SK-N-SH (cell line): ENCODE data around the gene MAPK12. TPM values are rescaled to one million over a fixed set of nuclear protein-coding genes. Genes with fewer than 3 reads are reported as not detected.

Experiments used
- CTCF ChIA-PET: fragments of 300-600, 350-600 bp; formaldehyde crosslinking; extraction: SDS; loops from one replicate; lab custom pipeline; 2021; lab: Yijun Ruan, JAX
- POLR2A ChIA-PET: fragments of 350-600 bp; sonication (Branson Sonifier 250); formaldehyde crosslinking; extraction: SDS; loops from one replicate; lab custom pipeline; 2020; ENCODE audit warnings: antibody characterized with exemption, inconsistent platforms; lab: Yijun Ruan, JAX
- DNase-seq: peaks from one replicate; pipeline ENCODE4 v3.0.0; 2012
- H2AFZ ChIP-seq: fragments of 200-600 bp; sonication (generic); 2 replicates; pipeline ENCODE4 v1.8.1; 2016; ENCODE audit warnings: antibody characterized with exemption, mild to moderate bottlenecking, low read depth
- H3F3A ChIP-seq: fragments of 200-600 bp; sonication (generic); replicated peaks from 2 replicates; pipeline ENCODE3; 2016; ENCODE audit warnings: antibody characterized with exemption, mild to moderate bottlenecking; ENCODE audit not compliant: insufficient read depth
- H3K27ac ChIP-seq, 2 experiments: fragments of 200-500 bp in 1 of 2; fragments of 200-600 bp in 1 of 2; sonication (Bioruptor generic) in 1 of 2; sonication (generic), shearing (Covaris generic) in 1 of 2; 2 replicates each; pipeline versions ENCODE4 v1.5.1 to v1.6.1; 2014 to 2016; ENCODE audit warnings: low read depth in 2 of 2, inconsistent platforms in 1 of 2, low read length in 1 of 2, mild to moderate bottlenecking in 1 of 2, mixed read lengths in 1 of 2
- H3K27me3 ChIP-seq: fragments of 200-600 bp; sonication (generic), shearing (Covaris generic); 2 replicates; pipeline ENCODE4 v1.6.1; 2016; ENCODE audit warnings: mixed run types; ENCODE audit not compliant: insufficient read depth
- H3K36me3 ChIP-seq, 2 experiments: fragments of 200-500 bp in 1 of 2; fragments of 200-600 bp in 1 of 2; sonication (Bioruptor generic) in 1 of 2; sonication (generic) in 1 of 2; replicated peaks in 1 of 2; 2 replicates each; pipeline versions ENCODE3 to v1.5.1; 2014 to 2016; ENCODE audit warnings: low read length in 1 of 2, mild to moderate bottlenecking in 1 of 2; ENCODE audit not compliant: insufficient read depth in 2 of 2, control insufficient read depth in 1 of 2
- H3K4me1 ChIP-seq, 2 experiments: fragments of 200-500 bp in 1 of 2; fragments of 200-600 bp in 1 of 2; sonication (Bioruptor generic) in 1 of 2; sonication (generic), shearing (Covaris generic) in 1 of 2; 2 replicates each; pipeline versions ENCODE4 v1.5.1 to v1.6.1; 2014 to 2016; ENCODE audit warnings: low read depth in 1 of 2, low read length in 1 of 2, mixed run types in 1 of 2; ENCODE audit not compliant: insufficient read depth in 2 of 2, control insufficient read depth in 1 of 2
- H3K4me2 ChIP-seq: fragments of 200-600 bp; sonication (generic), shearing (Covaris generic); 2 replicates; pipeline ENCODE4 v1.6.1; 2017; ENCODE audit warnings: mixed run types
- H3K4me3 ChIP-seq, 2 experiments: fragments of 200-500 bp in 1 of 2; fragments of 200-600 bp in 1 of 2; sonication (Bioruptor generic) in 1 of 2; sonication (generic), shearing (Covaris generic) in 1 of 2; 2 replicates each; pipeline versions ENCODE4 v1.5.1 to v1.8.1; 2014 to 2016; ENCODE audit warnings: low read depth in 2 of 2, inconsistent platforms in 1 of 2, low read length in 1 of 2, mild to moderate bottlenecking in 1 of 2, mixed read lengths in 1 of 2, moderate library complexity in 1 of 2
- H3K79me2 ChIP-seq: fragments of 200-600 bp; sonication (generic); 2 replicates; pipeline ENCODE4 v1.8.1; 2017; ENCODE audit warnings: mild to moderate bottlenecking; ENCODE audit not compliant: insufficient read depth
- H3K9ac ChIP-seq: fragments of 200-600 bp; sonication (generic); 2 replicates; pipeline ENCODE4 v1.6.1; 2017; ENCODE audit warnings: mixed run types
- H3K9me2 ChIP-seq: fragments of 200-600 bp; sonication (generic); 2 replicates; pipeline ENCODE4 v1.6.1; 2017; ENCODE audit warnings: mixed run types
- H3K9me3 ChIP-seq: fragments of 200-600 bp; sonication (generic); 2 replicates; pipeline ENCODE4 v1.6.1; 2017; ENCODE audit warnings: mixed run types, mild to moderate bottlenecking, moderate library complexity
- H4K20me1 ChIP-seq: fragments of 200-600 bp; sonication (generic); 2 replicates; pipeline ENCODE4 v1.6.1; 2017; ENCODE audit warnings: mild to moderate bottlenecking, mixed run types; ENCODE audit not compliant: insufficient read depth
- EZH2phosphoT487 ChIP-seq: fragments of 200-600 bp; sonication (generic); IDR thresholded peaks from 2 replicates; pipeline ENCODE4 v1.6.1; 2017; ENCODE audit warnings: low read depth, mixed run types, mild to moderate bottlenecking, antibody characterized with exemption, moderate library complexity, borderline replicate concordance
- FOSL2 ChIP-seq: IDR thresholded peaks from 2 replicates; pipeline ENCODE4 v1.4.0; 2012; ENCODE audit warnings: low read depth, mild to moderate bottlenecking, moderate library complexity, borderline replicate concordance
- GABPA ChIP-seq: IDR thresholded peaks from 2 replicates; pipeline ENCODE4 v1.4.0; 2012; ENCODE audit warnings: low read depth, mild to moderate bottlenecking
- GATA2 ChIP-seq: sonication (generic); formaldehyde crosslinking; IDR thresholded peaks from 2 replicates; pipeline ENCODE4 v1.5.0; 2020; ENCODE audit warnings: mild to moderate bottlenecking, missing genetic modification reagents
- JUND ChIP-seq: IDR thresholded peaks from 2 replicates; pipeline ENCODE4 v1.4.0; 2012
- NFIC ChIP-seq: IDR thresholded peaks from 2 replicates; pipeline ENCODE4 v1.4.0; 2012; ENCODE audit warnings: borderline replicate concordance
- NRF1 ChIP-seq: IDR thresholded peaks from 2 replicates; pipeline ENCODE4 v1.6.1; 2012; ENCODE audit warnings: low read depth, mild to moderate bottlenecking, low read length
- PBX3 ChIP-seq: IDR thresholded peaks from 2 replicates; pipeline ENCODE4; 2012
- RCOR1 ChIP-seq: fragments of 150-350 bp; IDR thresholded peaks from 2 replicates; pipeline ENCODE4 v1.6.1; 2017; ENCODE audit warnings: antibody characterized with exemption, low read length
- REST ChIP-seq: IDR thresholded peaks from 2 replicates; pipeline ENCODE4 v1.6.1; 2012; ENCODE audit warnings: mild to moderate bottlenecking, low read depth, low read length, moderate library complexity
- RFX5 ChIP-seq: IDR thresholded peaks from 2 replicates; pipeline ENCODE4 v1.6.1; 2012; ENCODE audit warnings: mild to moderate bottlenecking, improper control_type of control experiment, low read length
- RXRA ChIP-seq: IDR thresholded peaks from 2 replicates; pipeline ENCODE4 v1.4.0; 2012; ENCODE audit warnings: low read depth, mild to moderate bottlenecking, borderline replicate concordance
- SIN3A ChIP-seq: IDR thresholded peaks from 2 replicates; pipeline ENCODE4 v1.6.1; 2012; ENCODE audit warnings: low read depth, mild to moderate bottlenecking, low read length, moderate library complexity, borderline replicate concordance
- USF2 ChIP-seq: fragments of 150-350 bp; IDR thresholded peaks from 2 replicates; pipeline ENCODE4 v1.6.1; 2017; ENCODE audit warnings: antibody characterized with exemption, low read length, low read depth, borderline replicate concordance
- YY1 ChIP-seq: IDR thresholded peaks from 2 replicates; pipeline ENCODE4 v1.4.0; 2012; ENCODE audit warnings: low read depth, mild to moderate bottlenecking
- ZBTB33 ChIP-seq: IDR thresholded peaks from 2 replicates; pipeline ENCODE4 v1.4.0; 2012; ENCODE audit warnings: low read depth, borderline replicate concordance
- WGBS: methylation state at CpG from one replicate; pipeline ENCODE4 v1.1.6; 2017; ENCODE audit warnings: low lambda C conversion rate; 5-methylcytosine and 5-hydroxymethylcytosine counted together
- polyA plus RNA-seq, 3 experiments: library from polyadenylated mRNA; depleted of rRNA; stranded (reverse); fragments of >200 nt; gene quantifications; 2 replicates each; pipeline ENCODE4 v1.2.3, GENCODE V29; 2012
- TF ChIP-seq, protein P1 (sequence below): fragments of 200-600 bp; sonication (generic); IDR thresholded peaks from 2 replicates; pipeline ENCODE4 v1.6.1; 2017; ENCODE audit warnings: antibody characterized with exemption, mild to moderate bottlenecking, moderate library complexity
- TF ChIP-seq, protein P2 (sequence below): IDR thresholded peaks from 2 replicates; pipeline ENCODE4 v1.4.0; 2012; ENCODE audit warnings: low read depth

The MAPK12 gene
- polyA plus RNA-seq, 1 of the 3 experiments (the other 2 are of a cell fraction), result 118 TPM

DNA sequence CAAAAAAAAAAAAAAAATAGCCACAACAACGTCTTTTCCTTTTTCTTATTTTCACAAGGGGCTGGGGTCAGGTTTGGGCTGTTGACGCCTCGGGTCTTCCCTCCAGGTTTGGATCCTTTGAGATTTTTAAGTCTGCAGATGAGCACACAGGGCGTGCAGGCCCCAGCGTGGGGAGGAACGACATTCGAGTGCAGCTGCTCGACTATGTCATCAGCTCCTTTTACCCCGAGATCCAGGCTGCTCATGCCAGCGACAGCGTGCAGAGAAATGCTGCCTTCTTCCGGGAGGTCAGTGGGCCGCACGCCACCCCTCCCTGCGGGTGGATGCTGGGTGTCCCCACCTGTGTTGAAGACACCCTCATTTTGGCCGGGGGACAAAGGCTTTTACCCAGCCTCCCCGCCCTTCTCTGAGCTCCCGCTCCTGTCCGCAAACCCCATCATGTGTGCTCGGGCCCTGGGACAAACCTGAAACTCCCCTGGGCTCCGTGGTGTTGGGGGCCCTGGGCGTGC lies 53.0 kb downstream of the MAPK12 start (continued):
- TF ChIP-seq, protein P1, sequence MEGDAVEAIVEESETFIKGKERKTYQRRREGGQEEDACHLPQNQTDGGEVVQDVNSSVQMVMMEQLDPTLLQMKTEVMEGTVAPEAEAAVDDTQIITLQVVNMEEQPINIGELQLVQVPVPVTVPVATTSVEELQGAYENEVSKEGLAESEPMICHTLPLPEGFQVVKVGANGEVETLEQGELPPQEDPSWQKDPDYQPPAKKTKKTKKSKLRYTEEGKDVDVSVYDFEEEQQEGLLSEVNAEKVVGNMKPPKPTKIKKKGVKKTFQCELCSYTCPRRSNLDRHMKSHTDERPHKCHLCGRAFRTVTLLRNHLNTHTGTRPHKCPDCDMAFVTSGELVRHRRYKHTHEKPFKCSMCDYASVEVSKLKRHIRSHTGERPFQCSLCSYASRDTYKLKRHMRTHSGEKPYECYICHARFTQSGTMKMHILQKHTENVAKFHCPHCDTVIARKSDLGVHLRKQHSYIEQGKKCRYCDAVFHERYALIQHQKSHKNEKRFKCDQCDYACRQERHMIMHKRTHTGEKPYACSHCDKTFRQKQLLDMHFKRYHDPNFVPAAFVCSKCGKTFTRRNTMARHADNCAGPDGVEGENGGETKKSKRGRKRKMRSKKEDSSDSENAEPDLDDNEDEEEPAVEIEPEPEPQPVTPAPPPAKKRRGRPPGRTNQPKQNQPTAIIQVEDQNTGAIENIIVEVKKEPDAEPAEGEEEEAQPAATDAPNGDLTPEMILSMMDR, result no peak
- TF ChIP-seq SIN3A, result no peak
- TF ChIP-seq, all 33 proteins: peak for 0

DNA sequence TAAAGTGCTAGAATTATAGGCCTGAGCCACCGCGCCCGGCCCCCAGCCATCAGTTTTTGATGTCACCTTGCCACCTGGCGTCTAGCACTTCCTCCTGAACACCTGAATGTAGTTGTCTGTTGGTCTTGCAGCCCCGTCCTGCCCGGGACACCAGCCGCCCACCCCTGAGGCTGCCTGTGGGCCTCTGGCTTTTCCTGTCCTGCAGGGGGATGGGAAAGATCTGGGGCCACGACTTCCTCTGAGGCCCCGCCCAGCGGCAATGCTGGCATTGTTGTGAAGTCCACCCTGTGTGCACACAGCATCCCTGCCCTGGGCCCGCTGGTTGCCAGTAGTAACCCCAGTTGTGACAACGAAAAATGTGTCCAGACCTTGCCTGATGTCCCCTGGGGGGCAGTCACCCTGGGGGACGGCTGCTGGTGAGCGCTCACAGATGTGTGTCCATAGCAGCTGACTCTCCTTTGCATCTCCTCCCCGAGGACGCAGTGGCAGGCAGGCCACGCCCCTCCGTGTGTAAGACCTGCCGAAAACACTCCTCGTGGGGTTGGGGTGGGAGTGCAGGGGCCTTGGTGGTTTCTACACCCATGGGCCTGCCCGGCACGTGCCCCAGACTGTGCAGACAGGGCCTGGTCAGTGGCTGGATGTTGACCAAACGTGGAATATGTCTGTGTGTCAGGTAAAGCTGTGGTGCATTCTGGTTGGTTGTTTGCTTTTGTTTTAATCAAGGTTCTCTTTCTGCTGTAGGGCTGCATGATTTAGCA lies 53.9 kb downstream of the MAPK12 start:
- no peak for DNase-seq
- H3K9me3 ChIP-seq, result no peaks in the 10 kb centered on the region
- H2AFZ ChIP-seq, result no peak overlapping the region
- no peak overlapping the region for H3K4me2 ChIP-seq
- POLR2A ChIA-PET, result no interaction called here
- H3K4me3 ChIP-seq, result no peak overlapping the region
- 90% methylated on average over 12 of the region's 23 CpGs for WGBS
- TF ChIP-seq USF2, result no peak
- no peak for TF ChIP-seq JUND
- TF ChIP-seq ZBTB33, result no peak
- TF ChIP-seq REST, result no peak
- no peak for TF ChIP-seq RCOR1
- no peak for TF ChIP-seq RXRA
- no peak for TF ChIP-seq FOSL2
- TF ChIP-seq NFIC, result no peak
- TF ChIP-seq PBX3, result no peak
- TF ChIP-seq YY1, result no peak
- TF ChIP-seq NRF1, result no peak
- TF ChIP-seq GATA2 (CRISPR knock-in tag), result no peak
- no peak for TF ChIP-seq GABPA
- TF ChIP-seq RFX5, result no peak
- TF ChIP-seq, protein P2, sequence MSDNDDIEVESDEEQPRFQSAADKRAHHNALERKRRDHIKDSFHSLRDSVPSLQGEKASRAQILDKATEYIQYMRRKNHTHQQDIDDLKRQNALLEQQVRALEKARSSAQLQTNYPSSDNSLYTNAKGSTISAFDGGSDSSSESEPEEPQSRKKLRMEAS, result no peak
- no peak for TF ChIP-seq EZH2phosphoT487
- TF ChIP-seq, all 33 proteins: peak for 0
- Histone ChIP-seq H3F3A (peaks cover 14% of the 10 kb centered on the region), H3K4me1 (no peaks in the 10 kb centered on the region; a peak in 1 of 4 replicates), H3K27me3 (no peaks in the 10 kb centered on the region), H3K27ac (no peak overlapping the region), H3K36me3 (peaks cover 39 to 41% of the 10 kb centered on the region in 2 experiments), H3K9ac (no peak overlapping the region), H4K20me1 (0 out of 2 replicates have a peak, but pooled peaks cover 12% of the 10 kb centered on the region), H3K9me2 (no peaks in the 10 kb centered on the region), H3K79me2 (peaks cover 40% of the 10 kb centered on the region)
- CTCF ChIA-PET, result interaction anchor here (1.0 to 3.9 kb wide), 15 partner anchors 8 to 277 kb away, joined by 3 to 52 read pairs (median 4); partner anchors contain the start of gene PANX2
